ENCODE results near the gene NAALADL2. TPM values are rescaled to one million over a fixed set of nuclear protein-coding genes. Genes with fewer than 3 reads are reported as not detected.

Gene NAALADL2
- polyA plus RNA-seq, 2 of the 4 experiments (the other 2 are of a cell fraction) = 0.09 to 0.28 TPM

GRCh38 chr3:174821477-174821876 lies 37.7 kb upstream of the NAALADL2 start:
- Histone ChIP-seq H3K27ac (no peak overlapping the region), H3K4me3 (no peak overlapping the region), H3K4me2 (no peak overlapping the region), H3K4me1 (no peaks in the 10 kb centered on the region), H3K9me3 (no peaks in the 10 kb centered on the region)
- TF ChIP-seq, protein P1, sequence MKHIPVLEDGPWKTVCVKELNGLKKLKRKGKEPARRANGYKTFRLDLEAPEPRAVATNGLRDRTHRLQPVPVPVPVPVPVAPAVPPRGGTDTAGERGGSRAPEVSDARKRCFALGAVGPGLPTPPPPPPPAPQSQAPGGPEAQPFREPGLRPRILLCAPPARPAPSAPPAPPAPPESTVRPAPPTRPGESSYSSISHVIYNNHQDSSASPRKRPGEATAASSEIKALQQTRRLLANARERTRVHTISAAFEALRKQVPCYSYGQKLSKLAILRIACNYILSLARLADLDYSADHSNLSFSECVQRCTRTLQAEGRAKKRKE (CRISPR knock-in tag; IDR thresholded peaks at IDR 0.05; ENCODE audit: low read depth) = no peak
- TF ChIP-seq, protein P2, sequence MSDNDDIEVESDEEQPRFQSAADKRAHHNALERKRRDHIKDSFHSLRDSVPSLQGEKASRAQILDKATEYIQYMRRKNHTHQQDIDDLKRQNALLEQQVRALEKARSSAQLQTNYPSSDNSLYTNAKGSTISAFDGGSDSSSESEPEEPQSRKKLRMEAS (IDR thresholded peaks at IDR 0.05) = no peak
- TF ChIP-seq, protein P3, sequence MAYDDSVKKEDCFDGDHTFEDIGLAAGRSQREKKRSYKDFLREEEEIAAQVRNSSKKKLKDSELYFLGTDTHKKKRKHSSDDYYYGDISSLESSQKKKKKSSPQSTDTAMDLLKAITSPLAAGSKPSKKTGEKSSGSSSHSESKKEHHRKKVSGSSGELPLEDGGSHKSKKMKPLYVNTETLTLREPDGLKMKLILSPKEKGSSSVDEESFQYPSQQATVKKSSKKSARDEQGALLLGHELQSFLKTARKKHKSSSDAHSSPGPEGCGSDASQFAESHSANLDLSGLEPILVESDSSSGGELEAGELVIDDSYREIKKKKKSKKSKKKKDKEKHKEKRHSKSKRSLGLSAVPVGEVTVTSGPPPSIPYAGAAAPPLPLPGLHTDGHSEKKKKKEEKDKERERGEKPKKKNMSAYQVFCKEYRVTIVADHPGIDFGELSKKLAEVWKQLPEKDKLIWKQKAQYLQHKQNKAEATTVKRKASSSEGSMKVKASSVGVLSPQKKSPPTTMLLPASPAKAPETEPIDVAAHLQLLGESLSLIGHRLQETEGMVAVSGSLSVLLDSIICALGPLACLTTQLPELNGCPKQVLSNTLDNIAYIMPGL (CRISPR knock-in tag; IDR thresholded peaks at IDR 0.05; ENCODE audit: borderline replicate concordance) = no peak
- TF ChIP-seq FOSB (CRISPR knock-in tag; IDR thresholded peaks at IDR 0.05) = no peak
- no peak for TF ChIP-seq EHF (CRISPR knock-in tag; IDR thresholded peaks at IDR 0.05)
- TF ChIP-seq HOXB5 (CRISPR knock-in tag; IDR thresholded peaks at IDR 0.05) = no peak
- no peak for TF ChIP-seq FOSL2 (IDR thresholded peaks at IDR 0.05)
- TF ChIP-seq FOSL2 (CRISPR knock-in tag; IDR thresholded peaks at IDR 0.05) = no peak
- no peak for TF ChIP-seq JUN (IDR thresholded peaks at IDR 0.05)
- no peak for TF ChIP-seq SMC3 (IDR thresholded peaks at IDR 0.05)
- TF ChIP-seq CHD4 (IDR thresholded peaks at IDR 0.05; ENCODE audit: borderline replicate concordance) = no peak
- no peak for TF ChIP-seq ZSCAN20 (CRISPR knock-in tag; IDR thresholded peaks at IDR 0.05)
- TF ChIP-seq, protein P4, sequence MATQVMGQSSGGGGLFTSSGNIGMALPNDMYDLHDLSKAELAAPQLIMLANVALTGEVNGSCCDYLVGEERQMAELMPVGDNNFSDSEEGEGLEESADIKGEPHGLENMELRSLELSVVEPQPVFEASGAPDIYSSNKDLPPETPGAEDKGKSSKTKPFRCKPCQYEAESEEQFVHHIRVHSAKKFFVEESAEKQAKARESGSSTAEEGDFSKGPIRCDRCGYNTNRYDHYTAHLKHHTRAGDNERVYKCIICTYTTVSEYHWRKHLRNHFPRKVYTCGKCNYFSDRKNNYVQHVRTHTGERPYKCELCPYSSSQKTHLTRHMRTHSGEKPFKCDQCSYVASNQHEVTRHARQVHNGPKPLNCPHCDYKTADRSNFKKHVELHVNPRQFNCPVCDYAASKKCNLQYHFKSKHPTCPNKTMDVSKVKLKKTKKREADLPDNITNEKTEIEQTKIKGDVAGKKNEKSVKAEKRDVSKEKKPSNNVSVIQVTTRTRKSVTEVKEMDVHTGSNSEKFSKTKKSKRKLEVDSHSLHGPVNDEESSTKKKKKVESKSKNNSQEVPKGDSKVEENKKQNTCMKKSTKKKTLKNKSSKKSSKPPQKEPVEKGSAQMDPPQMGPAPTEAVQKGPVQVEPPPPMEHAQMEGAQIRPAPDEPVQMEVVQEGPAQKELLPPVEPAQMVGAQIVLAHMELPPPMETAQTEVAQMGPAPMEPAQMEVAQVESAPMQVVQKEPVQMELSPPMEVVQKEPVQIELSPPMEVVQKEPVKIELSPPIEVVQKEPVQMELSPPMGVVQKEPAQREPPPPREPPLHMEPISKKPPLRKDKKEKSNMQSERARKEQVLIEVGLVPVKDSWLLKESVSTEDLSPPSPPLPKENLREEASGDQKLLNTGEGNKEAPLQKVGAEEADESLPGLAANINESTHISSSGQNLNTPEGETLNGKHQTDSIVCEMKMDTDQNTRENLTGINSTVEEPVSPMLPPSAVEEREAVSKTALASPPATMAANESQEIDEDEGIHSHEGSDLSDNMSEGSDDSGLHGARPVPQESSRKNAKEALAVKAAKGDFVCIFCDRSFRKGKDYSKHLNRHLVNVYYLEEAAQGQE (IDR thresholded peaks at IDR 0.05) = no peak
- TF ChIP-seq PHF8 (IDR thresholded peaks at IDR 0.05; ENCODE audit: borderline replicate concordance, low read depth) = no peak
- TF ChIP-seq, protein P5, sequence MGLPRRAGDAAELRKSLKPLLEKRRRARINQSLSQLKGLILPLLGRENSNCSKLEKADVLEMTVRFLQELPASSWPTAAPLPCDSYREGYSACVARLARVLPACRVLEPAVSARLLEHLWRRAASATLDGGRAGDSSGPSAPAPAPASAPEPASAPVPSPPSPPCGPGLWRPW (IDR thresholded peaks at IDR 0.05) = no peak
- TF ChIP-seq KDM1A (IDR thresholded peaks at IDR 0.05; ENCODE audit: low read depth) = no peak
- TF ChIP-seq RNF2 (IDR thresholded peaks at IDR 0.05; ENCODE audit: borderline replicate concordance, low read depth) = no peak
- TF ChIP-seq, protein P6, sequence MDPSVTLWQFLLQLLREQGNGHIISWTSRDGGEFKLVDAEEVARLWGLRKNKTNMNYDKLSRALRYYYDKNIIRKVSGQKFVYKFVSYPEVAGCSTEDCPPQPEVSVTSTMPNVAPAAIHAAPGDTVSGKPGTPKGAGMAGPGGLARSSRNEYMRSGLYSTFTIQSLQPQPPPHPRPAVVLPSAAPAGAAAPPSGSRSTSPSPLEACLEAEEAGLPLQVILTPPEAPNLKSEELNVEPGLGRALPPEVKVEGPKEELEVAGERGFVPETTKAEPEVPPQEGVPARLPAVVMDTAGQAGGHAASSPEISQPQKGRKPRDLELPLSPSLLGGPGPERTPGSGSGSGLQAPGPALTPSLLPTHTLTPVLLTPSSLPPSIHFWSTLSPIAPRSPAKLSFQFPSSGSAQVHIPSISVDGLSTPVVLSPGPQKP (IDR thresholded peaks at IDR 0.05; ENCODE audit: low read depth, low read length) = no peak
- no peak for TF ChIP-seq ZNF302 (CRISPR knock-in tag; IDR thresholded peaks at IDR 0.05)
- TF ChIP-seq FOXS1 (CRISPR knock-in tag; IDR thresholded peaks at IDR 0.05) = no peak
- no peak for DNase-seq (ENCODE audit: low read depth in 1 of 2, low spot score in 1 of 2)
- FAIRE-seq = no peak
- ATAC-seq = no peak
- CTCF ChIA-PET = no interaction called here
- POLR2A ChIA-PET = no interaction called here

DNA sequence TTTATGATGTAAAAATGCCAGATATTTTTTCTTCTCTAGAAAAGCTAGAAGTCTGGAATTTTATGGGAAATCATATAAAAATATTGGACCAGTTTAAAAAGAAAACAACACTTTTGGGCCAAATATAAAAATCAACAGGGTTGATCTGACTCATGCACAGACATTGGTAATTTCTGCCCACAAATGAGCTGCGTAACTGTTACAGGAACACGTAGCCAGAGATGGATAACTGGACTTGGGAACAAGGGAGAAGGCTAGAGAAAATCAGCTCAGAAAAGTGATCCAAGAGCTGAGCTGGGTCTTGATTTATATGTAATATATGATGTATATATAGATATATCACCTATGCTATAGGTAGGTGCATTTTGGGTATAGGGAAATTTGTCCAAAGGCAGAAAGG lies 36.8 kb upstream of the NAALADL2 start:
- H3K9me3 ChIP-seq = no peaks in the 10 kb centered on the region
- no peak overlapping the region for H3K4me3 ChIP-seq
- H3K4me1 ChIP-seq = no peaks in the 10 kb centered on the region
- FAIRE-seq (no peak), ATAC-seq (no peak), DNase-seq (ENCODE audit: low read depth in 1 of 2, low spot score in 1 of 2) (no peak)
- 84% methylated on average over 2 of the region's 2 CpGs for WGBS (ENCODE audit: missing lambda C conversion rate)
- ChIA-PET CTCF (no interaction called here), POLR2A (no interaction called here)
- no peak overlapping the region for H3K27ac ChIP-seq
- H3K4me2 ChIP-seq = no peak overlapping the region
- TF ChIP-seq, protein P5 (IDR thresholded peaks at IDR 0.05) = no peak
- TF ChIP-seq FOSL2 (IDR thresholded peaks at IDR 0.05) = no peak
- TF ChIP-seq FOSL2 (CRISPR knock-in tag; IDR thresholded peaks at IDR 0.05) = no peak
- no peak for TF ChIP-seq ZC3H11A (IDR thresholded peaks at IDR 0.05)
- TF ChIP-seq TP53 (CRISPR knock-in tag; IDR thresholded peaks at IDR 0.05) = no peak
- no peak for TF ChIP-seq PHF8 (IDR thresholded peaks at IDR 0.05; ENCODE audit: borderline replicate concordance, low read depth)
- no peak for TF ChIP-seq JUN (IDR thresholded peaks at IDR 0.05)
- TF ChIP-seq HOXB13 (CRISPR knock-in tag; IDR thresholded peaks at IDR 0.05; ENCODE audit: low read depth) = no peak
- TF ChIP-seq CHD4 (IDR thresholded peaks at IDR 0.05; ENCODE audit: borderline replicate concordance) = no peak
- TF ChIP-seq, protein P3 (CRISPR knock-in tag; IDR thresholded peaks at IDR 0.05; ENCODE audit: borderline replicate concordance) = no peak
- TF ChIP-seq RFX5 (IDR thresholded peaks at IDR 0.05) = no peak
- TF ChIP-seq TFCP2L1 (CRISPR knock-in tag; IDR thresholded peaks at IDR 0.05) = no peak
- TF ChIP-seq NPAS2 (CRISPR knock-in tag; IDR thresholded peaks at IDR 0.05; ENCODE audit: borderline replicate concordance) = no peak
- no peak for TF ChIP-seq SMC3 (IDR thresholded peaks at IDR 0.05)
- TF ChIP-seq KDM5A (IDR thresholded peaks at IDR 0.05) = no peak

Measured in A549 (cell line).